HepG2 (cell line): ENCODE measurements around the gene THSD8. TPM values are rescaled to one million over a fixed set of nuclear protein-coding genes. Genes with fewer than 3 reads are reported as not detected.

ENCODE experiments used
- GZF1 ChIP-seq: sonication (generic); formaldehyde crosslinking; IDR thresholded peaks from 2 replicates; pipeline ENCODE4 v1.5.1; 2020; ENCODE audit warnings: mild to moderate bottlenecking, missing genetic modification reagents
- KMT2A ChIP-seq: sonication (generic); formaldehyde crosslinking; IDR thresholded peaks from 2 replicates; pipeline ENCODE4 v1.4.0; 2020; ENCODE audit warnings: missing genetic modification reagents
- MIER2 ChIP-seq: IDR thresholded peaks from 2 replicates; pipeline ENCODE4 v1.6.1; 2016; ENCODE audit warnings: missing biosample characterization, missing genetic modification reagents
- MXD4 ChIP-seq: IDR thresholded peaks from 2 replicates; pipeline ENCODE4 v1.6.1; 2016; ENCODE audit warnings: mild to moderate bottlenecking, missing biosample characterization, missing genetic modification reagents
- MXI1 ChIP-seq: IDR thresholded peaks from 3 replicates; pipeline ENCODE4 v1.6.1; 2012; ENCODE audit warnings: low read depth, low read length, inconsistent platforms, borderline replicate concordance
- NFYB ChIP-seq: sonication (generic); formaldehyde crosslinking; IDR thresholded peaks from 2 replicates; pipeline ENCODE4 v1.4.0; 2020; ENCODE audit warnings: missing genetic modification reagents
- REL ChIP-seq: sonication (generic); formaldehyde crosslinking; conservative IDR thresholded peaks from 2 replicates; pipeline ENCODE4 v1.8.0; 2022; ENCODE audit warnings: mild to moderate bottlenecking, missing genetic modification reagents, moderate library complexity
- SAFB2 ChIP-seq: sonication (generic); formaldehyde crosslinking; IDR thresholded peaks from 2 replicates; pipeline ENCODE4 v1.5.1; 2020; ENCODE audit warnings: missing genetic modification reagents, low read depth, mild to moderate bottlenecking, borderline replicate concordance
- SALL1 ChIP-seq: sonication (generic); formaldehyde crosslinking; IDR thresholded peaks from 2 replicates; pipeline ENCODE4 v1.8.0; 2022; ENCODE audit warnings: mild to moderate bottlenecking, missing genetic modification reagents
- ZFX ChIP-seq: sonication (generic); formaldehyde crosslinking; IDR thresholded peaks from 2 replicates; pipeline ENCODE4 v1.4.0; 2020; ENCODE audit warnings: mild to moderate bottlenecking, low read depth, missing genetic modification reagents, moderate library complexity
- ZFY ChIP-seq: sonication (generic); formaldehyde crosslinking; IDR thresholded peaks from 2 replicates; pipeline ENCODE4 v1.4.0; 2020; ENCODE audit warnings: missing genetic modification reagents
- ZKSCAN8 ChIP-seq: IDR thresholded peaks from 2 replicates; pipeline ENCODE4 v1.6.1; 2016; ENCODE audit warnings: borderline replicate concordance, missing genetic modification reagents, missing compliant biosample characterization
- ZNF160 ChIP-seq: sonication (generic); formaldehyde crosslinking; IDR thresholded peaks from 2 replicates; pipeline ENCODE4 v1.8.0; 2022; ENCODE audit warnings: mild to moderate bottlenecking, inconsistent platforms, missing genetic modification reagents
- ZNF251 ChIP-seq: sonication (generic); formaldehyde crosslinking; IDR thresholded peaks from 2 replicates; pipeline ENCODE4 v1.9.0; 2021; ENCODE audit warnings: mild to moderate bottlenecking, missing genetic modification reagents
- ZNF383 ChIP-seq: sonication (generic); formaldehyde crosslinking; IDR thresholded peaks from 2 replicates; pipeline ENCODE4 v1.4.0; 2020; ENCODE audit warnings: missing genetic modification reagents, mild to moderate bottlenecking, borderline replicate concordance
- ZSCAN12 ChIP-seq: sonication (generic); formaldehyde crosslinking; IDR thresholded peaks from 2 replicates; pipeline ENCODE4 v1.9.0; 2021; ENCODE audit warnings: mild to moderate bottlenecking, missing genetic modification reagents
- ZSCAN22 ChIP-seq: sonication (generic); formaldehyde crosslinking; IDR thresholded peaks from 2 replicates; pipeline ENCODE4 v1.4.0; 2020; ENCODE audit warnings: mild to moderate bottlenecking, missing genetic modification reagents
- polyA plus RNA-seq, 8 experiments: library from polyadenylated mRNA; depleted of rRNA in 3 of 8; stranded (reverse) in 7 of 8; unstranded in 1 of 8; fragments of >200 nt; fragmentation: Illumina TruSeq in 4 of 8; extraction: Trizol in 4 of 8; gene quantifications; 2 replicates each; pipeline versions ENCODE4 v1.2.1 to v1.2.3, GENCODE V29; 2011 to 2016; ENCODE audit warnings: low read depth in 4 of 8, missing spikeins in 1 of 8, mixed read lengths in 1 of 8; ENCODE audit not compliant: insufficient read depth in 1 of 8
- total RNA-seq, 5 experiments: library from RNA; depleted of rRNA; stranded (reverse); fragments of >200 nt; fragmentation: Illumina TruSeq; extraction: Trizol; gene quantifications; 2 replicates each; pipeline ENCODE4 v1.2.3, GENCODE V29; 2016; ENCODE audit warnings: low read depth in 1 of 5
- TF ChIP-seq, protein P1 (sequence below): sonication (generic); IDR thresholded peaks from 2 replicates; pipeline ENCODE4 v1.6.1; 2016; ENCODE audit warnings: low read depth, borderline replicate concordance
- TF ChIP-seq, protein P2 (sequence below): IDR thresholded peaks from 2 replicates; pipeline ENCODE4 v1.6.1; 2016; ENCODE audit warnings: missing compliant biosample characterization, missing genetic modification reagents, borderline replicate concordance
- TF ChIP-seq, protein P3 (sequence below): sonication (generic); formaldehyde crosslinking; IDR thresholded peaks from 2 replicates; pipeline ENCODE4 v1.4.0; 2020; ENCODE audit warnings: missing genetic modification reagents
- TF ChIP-seq, protein P4 (sequence below): sonication (generic); formaldehyde crosslinking; IDR thresholded peaks from 2 replicates; pipeline ENCODE4 v1.4.0; 2020; ENCODE audit warnings: mild to moderate bottlenecking, missing genetic modification reagents
- TF ChIP-seq, protein P5 (sequence below): sonication (generic); formaldehyde crosslinking; IDR thresholded peaks from 2 replicates; pipeline ENCODE4 v1.8.0; 2022; ENCODE audit warnings: mild to moderate bottlenecking, missing genetic modification reagents; ENCODE audit not compliant: insufficient replicate concordance

The THSD8 gene
- total and polyA plus RNA-seq, 2 of the 13 experiments (the other 11 are each of a cell fraction or from before 2014, with no cell fraction given) = 4.8 to 14.9 TPM

DNA sequence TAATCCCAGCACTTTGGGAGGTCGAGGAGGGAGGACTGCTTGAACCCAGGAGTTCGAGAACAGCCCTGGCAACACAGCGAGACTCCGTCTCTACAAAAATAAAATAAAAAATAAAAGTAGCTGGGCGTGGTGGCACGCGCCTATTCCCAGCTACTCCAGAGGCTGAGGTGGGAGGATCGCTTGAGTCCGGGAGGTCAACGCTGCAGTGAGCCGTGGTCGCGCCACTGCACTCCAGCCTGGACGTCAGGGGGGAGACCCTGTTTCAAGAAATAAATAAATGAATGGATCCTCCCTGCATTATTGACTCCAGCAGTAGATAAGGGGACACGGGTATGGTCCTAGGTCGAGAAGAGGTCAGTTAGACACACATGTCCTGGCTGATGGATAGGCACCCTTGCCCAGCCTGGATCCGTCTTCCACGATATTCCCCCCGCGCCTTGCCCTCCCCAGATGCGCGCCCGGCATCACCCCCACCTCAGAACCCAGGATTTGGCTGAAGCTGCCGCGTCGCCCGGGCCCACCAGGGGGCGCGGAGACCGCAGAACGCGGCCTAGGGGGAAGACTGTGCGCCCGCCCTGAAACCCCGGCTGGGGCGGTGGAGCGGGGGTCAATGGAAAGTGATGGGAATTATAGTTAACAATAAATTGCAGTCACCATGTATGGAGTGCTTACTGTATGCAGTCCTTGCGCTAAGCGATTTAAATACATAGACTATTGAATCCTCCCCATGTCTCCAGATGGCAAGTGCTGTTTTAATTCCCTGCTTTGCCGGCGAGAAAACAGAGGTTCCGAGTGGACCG lies 24.5 kb upstream of the THSD8 start (continued):
- TF ChIP-seq ZFX (peak; percentile 72), ZSCAN22 (CRISPR knock-in tag) (no peak), ZFY (CRISPR knock-in tag) (peak; percentile 60), KMT2A (0 out of 2 replicates have a peak, but pooled peaks have one; percentile 27), SALL1 (peak; percentile 34; the same call in 1 of the 2 replicates), REL (0 out of 2 replicates have a peak, but pooled peaks have one; percentile 22), GZF1 (CRISPR knock-in tag) (no peak), ZNF251 (CRISPR knock-in tag) (no peak), NFYB (CRISPR knock-in tag) (no peak), ZKSCAN8 (peak; percentile 99), ZNF383 (CRISPR knock-in tag) (no peak), ZNF160 (CRISPR knock-in tag) (no peak), MXI1 (peak; percentile 43; the same call in 1 of the 3 replicates), MXD4 (no peak), MIER2 (no peak), SAFB2 (CRISPR knock-in tag) (no peak), ZSCAN12 (no peak)
- TF ChIP-seq, protein P1, sequence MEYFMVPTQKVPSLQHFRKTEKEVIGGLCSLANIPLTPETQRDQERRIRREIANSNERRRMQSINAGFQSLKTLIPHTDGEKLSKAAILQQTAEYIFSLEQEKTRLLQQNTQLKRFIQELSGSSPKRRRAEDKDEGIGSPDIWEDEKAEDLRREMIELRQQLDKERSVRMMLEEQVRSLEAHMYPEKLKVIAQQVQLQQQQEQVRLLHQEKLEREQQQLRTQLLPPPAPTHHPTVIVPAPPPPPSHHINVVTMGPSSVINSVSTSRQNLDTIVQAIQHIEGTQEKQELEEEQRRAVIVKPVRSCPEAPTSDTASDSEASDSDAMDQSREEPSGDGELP = no peak
- TF ChIP-seq, protein P2, sequence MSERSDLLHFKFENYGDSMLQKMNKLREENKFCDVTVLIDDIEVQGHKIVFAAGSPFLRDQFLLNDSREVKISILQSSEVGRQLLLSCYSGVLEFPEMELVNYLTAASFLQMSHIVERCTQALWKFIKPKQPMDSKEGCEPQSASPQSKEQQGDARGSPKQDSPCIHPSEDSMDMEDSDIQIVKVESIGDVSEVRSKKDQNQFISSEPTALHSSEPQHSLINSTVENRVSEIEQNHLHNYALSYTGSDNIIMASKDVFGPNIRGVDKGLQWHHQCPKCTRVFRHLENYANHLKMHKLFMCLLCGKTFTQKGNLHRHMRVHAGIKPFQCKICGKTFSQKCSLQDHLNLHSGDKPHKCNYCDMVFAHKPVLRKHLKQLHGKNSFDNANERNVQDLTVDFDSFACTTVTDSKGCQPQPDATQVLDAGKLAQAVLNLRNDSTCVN (CRISPR knock-in tag) = no peak
- TF ChIP-seq, protein P3, sequence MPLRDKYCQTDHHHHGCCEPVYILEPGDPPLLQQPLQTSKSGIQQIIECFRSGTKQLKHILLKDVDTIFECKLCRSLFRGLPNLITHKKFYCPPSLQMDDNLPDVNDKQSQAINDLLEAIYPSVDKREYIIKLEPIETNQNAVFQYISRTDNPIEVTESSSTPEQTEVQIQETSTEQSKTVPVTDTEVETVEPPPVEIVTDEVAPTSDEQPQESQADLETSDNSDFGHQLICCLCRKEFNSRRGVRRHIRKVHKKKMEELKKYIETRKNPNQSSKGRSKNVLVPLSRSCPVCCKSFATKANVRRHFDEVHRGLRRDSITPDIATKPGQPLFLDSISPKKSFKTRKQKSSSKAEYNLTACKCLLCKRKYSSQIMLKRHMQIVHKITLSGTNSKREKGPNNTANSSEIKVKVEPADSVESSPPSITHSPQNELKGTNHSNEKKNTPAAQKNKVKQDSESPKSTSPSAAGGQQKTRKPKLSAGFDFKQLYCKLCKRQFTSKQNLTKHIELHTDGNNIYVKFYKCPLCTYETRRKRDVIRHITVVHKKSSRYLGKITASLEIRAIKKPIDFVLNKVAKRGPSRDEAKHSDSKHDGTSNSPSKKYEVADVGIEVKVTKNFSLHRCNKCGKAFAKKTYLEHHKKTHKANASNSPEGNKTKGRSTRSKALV = peak; percentile 73; the same call in 1 of the 2 replicates
- TF ChIP-seq, protein P4, sequence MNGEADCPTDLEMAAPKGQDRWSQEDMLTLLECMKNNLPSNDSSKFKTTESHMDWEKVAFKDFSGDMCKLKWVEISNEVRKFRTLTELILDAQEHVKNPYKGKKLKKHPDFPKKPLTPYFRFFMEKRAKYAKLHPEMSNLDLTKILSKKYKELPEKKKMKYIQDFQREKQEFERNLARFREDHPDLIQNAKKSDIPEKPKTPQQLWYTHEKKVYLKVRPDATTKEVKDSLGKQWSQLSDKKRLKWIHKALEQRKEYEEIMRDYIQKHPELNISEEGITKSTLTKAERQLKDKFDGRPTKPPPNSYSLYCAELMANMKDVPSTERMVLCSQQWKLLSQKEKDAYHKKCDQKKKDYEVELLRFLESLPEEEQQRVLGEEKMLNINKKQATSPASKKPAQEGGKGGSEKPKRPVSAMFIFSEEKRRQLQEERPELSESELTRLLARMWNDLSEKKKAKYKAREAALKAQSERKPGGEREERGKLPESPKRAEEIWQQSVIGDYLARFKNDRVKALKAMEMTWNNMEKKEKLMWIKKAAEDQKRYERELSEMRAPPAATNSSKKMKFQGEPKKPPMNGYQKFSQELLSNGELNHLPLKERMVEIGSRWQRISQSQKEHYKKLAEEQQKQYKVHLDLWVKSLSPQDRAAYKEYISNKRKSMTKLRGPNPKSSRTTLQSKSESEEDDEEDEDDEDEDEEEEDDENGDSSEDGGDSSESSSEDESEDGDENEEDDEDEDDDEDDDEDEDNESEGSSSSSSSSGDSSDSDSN (CRISPR knock-in tag) = no peak
- TF ChIP-seq, protein P5, sequence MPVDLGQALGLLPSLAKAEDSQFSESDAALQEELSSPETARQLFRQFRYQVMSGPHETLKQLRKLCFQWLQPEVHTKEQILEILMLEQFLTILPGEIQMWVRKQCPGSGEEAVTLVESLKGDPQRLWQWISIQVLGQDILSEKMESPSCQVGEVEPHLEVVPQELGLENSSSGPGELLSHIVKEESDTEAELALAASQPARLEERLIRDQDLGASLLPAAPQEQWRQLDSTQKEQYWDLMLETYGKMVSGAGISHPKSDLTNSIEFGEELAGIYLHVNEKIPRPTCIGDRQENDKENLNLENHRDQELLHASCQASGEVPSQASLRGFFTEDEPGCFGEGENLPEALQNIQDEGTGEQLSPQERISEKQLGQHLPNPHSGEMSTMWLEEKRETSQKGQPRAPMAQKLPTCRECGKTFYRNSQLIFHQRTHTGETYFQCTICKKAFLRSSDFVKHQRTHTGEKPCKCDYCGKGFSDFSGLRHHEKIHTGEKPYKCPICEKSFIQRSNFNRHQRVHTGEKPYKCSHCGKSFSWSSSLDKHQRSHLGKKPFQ = no peak
